Measurements from ENCODE around the gene EHMT1.
"Not testable (repeated sequence)": the region's sequence is repeated elsewhere in the genome, so short reads cannot be mapped to it uniquely, and the experiment has no call there.

DNA sequence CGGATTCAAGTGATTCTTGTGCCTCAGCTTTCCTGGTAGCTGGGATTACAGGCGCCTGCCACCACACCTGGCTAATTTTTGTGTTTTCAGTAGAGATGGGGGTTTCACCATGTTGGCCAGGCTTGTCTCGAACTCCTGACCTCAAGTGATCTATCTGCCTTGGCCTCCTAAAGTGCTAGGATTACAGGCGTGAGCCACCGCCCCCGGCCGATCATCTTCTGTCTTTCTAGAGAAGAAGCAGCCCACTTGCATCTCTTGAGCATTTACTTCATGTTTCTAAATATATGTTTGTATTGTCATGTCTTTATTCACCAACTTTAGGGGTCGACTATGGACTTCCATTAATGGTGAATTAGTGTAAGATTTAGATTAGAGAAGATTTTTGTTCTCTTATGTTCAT lies 3.4 kb downstream of the EHMT1 start:
- not testable (repeated sequence) for TF ChIP-seq EZH2 (IDR thresholded peaks at IDR 0.05); POLR2AphosphoS5 (IDR thresholded peaks at IDR 0.05; ENCODE audit: borderline replicate concordance, low read depth, low read length)
